ENCODE results near the gene SLC27A2. TPM values are rescaled to one million over a fixed set of nuclear protein-coding genes. Genes with fewer than 3 reads are reported as not detected.

Gene SLC27A2
- total RNA-seq, 1 experiment from 2014 or later: 7.0 TPM

DNA sequence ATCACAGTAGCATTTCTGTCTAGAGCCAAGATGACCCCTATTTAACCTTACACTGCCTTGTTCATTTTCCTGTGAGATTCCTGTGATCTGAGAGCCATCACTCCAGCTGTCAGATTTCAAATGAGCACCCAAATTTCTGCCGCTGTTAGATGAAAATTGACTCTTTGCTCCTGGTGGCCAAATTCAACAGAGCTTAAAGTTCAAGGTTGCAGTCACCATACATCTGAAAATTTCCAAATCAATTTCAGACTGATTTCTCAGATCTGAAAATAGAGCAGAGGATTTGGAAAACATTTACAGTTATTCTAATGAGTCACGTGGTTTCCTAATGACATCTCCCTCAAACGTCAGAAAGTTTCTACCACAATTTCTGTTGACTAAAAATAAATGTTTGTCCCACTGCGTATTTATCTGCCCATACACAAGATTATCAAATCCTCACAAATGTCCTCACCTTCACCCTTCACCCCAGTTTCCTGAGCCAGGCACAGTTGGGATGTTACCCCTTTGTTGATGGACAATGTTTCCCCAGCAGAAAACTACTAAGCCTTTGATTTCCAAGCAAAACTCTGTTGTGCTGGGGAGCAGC lies 67.1 kb downstream of the SLC27A2 start:
- Mint-ChIP-seq H3K36me3 (ENCODE audit: insufficient read depth in 1 of 3, low read depth in 3 of 3) (no peaks in the 10 kb centered on the region), H3K27me3 (ENCODE audit: low read depth) (peaks cover 3% of the 10 kb centered on the region), H3K27ac (no peak overlapping the region), H3K4me3 (no peak overlapping the region), H3K4me1 (peaks cover 4 to 6% of the 10 kb centered on the region in 2 experiments; a peak in 3 of 4 replicates), H3K9me3 (no peaks in the 10 kb centered on the region)
- no peaks in the 10 kb centered on the region for H3K9me3 ChIP-seq (ENCODE audit: control insufficient read depth, low read depth, low read length)
- H3K23ac ChIP-seq (ENCODE audit: insufficient read length, low read depth, low read length): no peak overlapping the region
- no peak overlapping the region for H3K14ac ChIP-seq (ENCODE audit: insufficient read depth, low read length)
- no peak overlapping the region for H3K27ac ChIP-seq (ENCODE audit: insufficient read length, low read depth, low read length)
- no peak overlapping the region for H3K9ac ChIP-seq (ENCODE audit: extremely low read depth, insufficient read length, low read length)
- no peak overlapping the region for H2BK20ac ChIP-seq (ENCODE audit: low read depth, low read length, poor library complexity, severe bottlenecking)
- H2BK5ac ChIP-seq (ENCODE audit: insufficient read length, low read length): no peak overlapping the region
- no peak overlapping the region for H2AFZ ChIP-seq (ENCODE audit: low read length)
- no peak for DNase-seq
- no peak overlapping the region for H3K4ac ChIP-seq (ENCODE audit: low read depth, low read length)
- no peak overlapping the region for H3T11ph ChIP-seq (ENCODE audit: low read length)
- H3K79me2 ChIP-seq (ENCODE audit: insufficient read depth, low read length): no peaks in the 10 kb centered on the region
- no peak for TF ChIP-seq CTCF (conservative IDR thresholded peaks at IDR 0.05)
- no peak overlapping the region for H3K4me2 ChIP-seq (ENCODE audit: insufficient read depth, insufficient read length, low read length)
- no peak overlapping the region for H2BK12ac ChIP-seq (ENCODE audit: insufficient read length, low read depth, low read length)
- H4K91ac ChIP-seq (ENCODE audit: insufficient read length, low read depth, low read length): no peak overlapping the region
- H3K27me3 ChIP-seq (ENCODE audit: insufficient read depth, low read length): no peaks in the 10 kb centered on the region
- H3K4me1 ChIP-seq (ENCODE audit: insufficient read depth, low read length): no peaks in the 10 kb centered on the region
- H3K18ac ChIP-seq (ENCODE audit: insufficient read length, low read depth, low read length): no peak overlapping the region
- H3K56ac ChIP-seq (ENCODE audit: insufficient read length, low read depth, low read length): no peak overlapping the region
- H3K23me2 ChIP-seq (ENCODE audit: insufficient read length, low read depth, low read length, poor library complexity, severe bottlenecking): no peaks in the 10 kb centered on the region
- H2AK5ac ChIP-seq (ENCODE audit: insufficient read length, low read length): no peak overlapping the region
- H4K5ac ChIP-seq (ENCODE audit: insufficient read length, low read depth, low read length): no peak overlapping the region
- H2BK15ac ChIP-seq (ENCODE audit: low read depth, low read length): no peak overlapping the region
- no peak overlapping the region for H2BK120ac ChIP-seq (ENCODE audit: low read depth, low read length, poor library complexity, severe bottlenecking)
- no peaks in the 10 kb centered on the region for H3K79me1 ChIP-seq (ENCODE audit: insufficient read depth, low read depth, low read length, poor library complexity, severe bottlenecking)
- H4K20me1 ChIP-seq (ENCODE audit: control insufficient read depth, insufficient read depth, insufficient read length): no peaks in the 10 kb centered on the region
- H4K8ac ChIP-seq (replicated peaks; ENCODE audit: insufficient read length, low read depth, low read length): no peak overlapping the region
- no CpG with 5 or more reads among the region's 4 CpGs for WGBS (ENCODE audit: extremely low coverage, insufficient read length, low lambda C conversion rate)

Data from H9 (cell line).